ENCODE measurements around the gene AIG1.
"Not testable (repeated sequence)": the region's sequence is repeated elsewhere in the genome, so short reads cannot be mapped to it uniquely, and the experiment has no call there.

- not testable (repeated sequence) for TF ChIP-seq EZH2phosphoT487 (IDR thresholded peaks at IDR 0.05; ENCODE audit: borderline replicate concordance, low read depth, low read length); CTCF (conservative IDR thresholded peaks at IDR 0.05; ENCODE audit: low read length)
Observed at GRCh38 chr6:143246166-143246775, 185.6 kb downstream of the AIG1 start.
